Natural killer cell (primary cell): ENCODE results near the gene OAS1. TPM values are rescaled to one million over a fixed set of nuclear protein-coding genes. Genes with fewer than 3 reads are reported as not detected.

Experiments
- ATAC-seq, 3 donors: fragments of 150-1000 bp in 2 of 3; fragments of 200-7000 bp in 1 of 3; cut with Tn5 transposase; 1 replicate in 1 of 3; 2 replicates in 2 of 3; pipeline ENCODE4 v1.10.0; 2021; ENCODE audit warnings: mild to moderate bottlenecking in 2 of 3, moderate library complexity in 2 of 3
- DNase-seq, 2 donors: peaks; one replicate each; pipeline versions ENCODE4 v3.0.0 to v3.0.0-alpha.2; 2013 to 2021; ENCODE audit warnings: mixed read lengths in 1 of 2
- H3K27ac ChIP-seq: one replicate; pipeline ENCODE4 v1.5.1; 2013; ENCODE audit warnings: mild to moderate bottlenecking, low read length
- H3K27me3 ChIP-seq: one replicate; pipeline ENCODE4 v1.6.1; 2013; ENCODE audit warnings: low read length; ENCODE audit not compliant: control insufficient read depth, insufficient read depth
- H3K36me3 ChIP-seq: one replicate; pipeline ENCODE4 v1.6.1; 2013; ENCODE audit warnings: low read length; ENCODE audit not compliant: control insufficient read depth, insufficient read depth
- H3K4me1 ChIP-seq: one replicate; pipeline ENCODE4 v1.6.1; 2013; ENCODE audit warnings: low read length; ENCODE audit not compliant: control insufficient read depth, insufficient read depth
- H3K4me3 ChIP-seq: one replicate; pipeline ENCODE4 v1.5.1; 2013; ENCODE audit warnings: low read length
- H3K9me3 ChIP-seq: one replicate; pipeline ENCODE4 v1.6.1; 2013; ENCODE audit warnings: low read length; ENCODE audit not compliant: control insufficient read depth, insufficient read depth
- H3K27ac Mint-ChIP-seq, 2 donors: one replicate each; pipeline ENCODE4 v1.8.0; 2022; ENCODE audit warnings: mild to moderate bottlenecking in 2 of 2, mixed read lengths in 2 of 2, moderate library complexity in 1 of 2
- H3K27me3 Mint-ChIP-seq, 2 donors: one replicate each; pipeline ENCODE4 v1.8.0; 2022; ENCODE audit warnings: low read depth in 2 of 2, mixed read lengths in 2 of 2
- H3K36me3 Mint-ChIP-seq: one replicate; pipeline ENCODE4 v1.8.0; 2022; ENCODE audit warnings: mixed read lengths
- H3K4me1 Mint-ChIP-seq, 2 donors: one replicate each; pipeline ENCODE4 v1.8.0; 2022; ENCODE audit warnings: mixed read lengths in 2 of 2
- H3K4me3 Mint-ChIP-seq: one replicate; pipeline ENCODE4 v1.8.0; 2022; ENCODE audit warnings: mild to moderate bottlenecking, moderate library complexity, mixed read lengths
- H3K9me3 Mint-ChIP-seq, 2 donors: one replicate each; pipeline ENCODE4 v1.8.0; 2022; ENCODE audit warnings: mixed read lengths in 2 of 2
- WGBS: methylation state at CpG from one replicate; pipeline ENCODE4 v1.1.7; 2013; ENCODE audit warnings: missing lambda C conversion rate; ENCODE audit not compliant: insufficient coverage; 5-methylcytosine and 5-hydroxymethylcytosine counted together
- intact Hi-C: fragments of 100-400 bp; cut with micrococcal nuclease; formaldehyde crosslinking; loops from one replicate; pipeline ENCODE4 v1.14.2; 2022
- total RNA-seq, 4 donors: library from RNA; stranded (reverse); fragments of 120-200 nt in 1 of 4; gene quantifications; one replicate each; pipeline versions ENCODE4 v1.2.3 to v1.2.4, GENCODE V29; 2013 to 2022
- TF ChIP-seq, protein P1 (sequence below): fragments of 200-600 bp; IDR thresholded peaks from one replicate; pipeline ENCODE4 v1.8.0; 2022; ENCODE audit warnings: antibody characterized with exemption

OAS1 gene
- total RNA-seq, 3 donors from 2014 or later (not counting 1 experiment from before 2014, with no cell fraction given) = 12.4 to 21.1 (median 16.5) TPM

DNA sequence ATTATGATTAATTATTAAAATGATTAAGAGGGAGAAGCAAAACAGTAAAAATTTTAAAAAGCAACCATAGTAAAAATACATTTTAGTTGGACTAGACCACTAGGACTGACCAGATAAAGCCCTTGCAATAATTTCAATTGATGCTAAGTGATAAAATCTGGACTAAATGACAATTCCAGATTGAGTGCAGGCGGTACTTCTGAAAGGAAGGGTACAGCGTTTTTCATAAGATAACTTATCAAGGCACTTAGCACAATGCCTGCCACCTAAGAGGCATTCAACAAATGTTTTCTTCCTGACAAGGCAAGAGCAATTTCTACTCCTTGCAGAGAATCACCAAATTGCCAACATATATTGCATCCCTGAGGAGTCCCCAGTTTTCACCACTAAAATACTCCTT lies 37.7 kb upstream of the OAS1 start:
- Mint-ChIP-seq H3K4me1 (peaks cover 0 to 6% of the 10 kb centered on the region in 2 donors), H3K36me3 (no peaks in the 10 kb centered on the region), H3K27ac (no peak overlapping the region), H3K4me3 (no peak overlapping the region), H3K27me3 (peaks cover 26 to 47% of the 10 kb centered on the region in 2 donors), H3K9me3 (no peaks in the 10 kb centered on the region)
- Histone ChIP-seq H3K9me3 (no peaks in the 10 kb centered on the region), H3K36me3 (no peaks in the 10 kb centered on the region), H3K4me3 (no peak overlapping the region), H3K27me3 (peaks cover 2% of the 10 kb centered on the region), H3K27ac (no peak overlapping the region), H3K4me1 (peaks cover 4% of the 10 kb centered on the region)
- intact Hi-C loops = no loop called here
- TF ChIP-seq, protein P1, sequence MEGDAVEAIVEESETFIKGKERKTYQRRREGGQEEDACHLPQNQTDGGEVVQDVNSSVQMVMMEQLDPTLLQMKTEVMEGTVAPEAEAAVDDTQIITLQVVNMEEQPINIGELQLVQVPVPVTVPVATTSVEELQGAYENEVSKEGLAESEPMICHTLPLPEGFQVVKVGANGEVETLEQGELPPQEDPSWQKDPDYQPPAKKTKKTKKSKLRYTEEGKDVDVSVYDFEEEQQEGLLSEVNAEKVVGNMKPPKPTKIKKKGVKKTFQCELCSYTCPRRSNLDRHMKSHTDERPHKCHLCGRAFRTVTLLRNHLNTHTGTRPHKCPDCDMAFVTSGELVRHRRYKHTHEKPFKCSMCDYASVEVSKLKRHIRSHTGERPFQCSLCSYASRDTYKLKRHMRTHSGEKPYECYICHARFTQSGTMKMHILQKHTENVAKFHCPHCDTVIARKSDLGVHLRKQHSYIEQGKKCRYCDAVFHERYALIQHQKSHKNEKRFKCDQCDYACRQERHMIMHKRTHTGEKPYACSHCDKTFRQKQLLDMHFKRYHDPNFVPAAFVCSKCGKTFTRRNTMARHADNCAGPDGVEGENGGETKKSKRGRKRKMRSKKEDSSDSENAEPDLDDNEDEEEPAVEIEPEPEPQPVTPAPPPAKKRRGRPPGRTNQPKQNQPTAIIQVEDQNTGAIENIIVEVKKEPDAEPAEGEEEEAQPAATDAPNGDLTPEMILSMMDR = no peak
- ATAC-seq (no peak), DNase-seq (no peak)
- WGBS = 96% methylated on average over 2 of the region's 2 CpGs

DNA sequence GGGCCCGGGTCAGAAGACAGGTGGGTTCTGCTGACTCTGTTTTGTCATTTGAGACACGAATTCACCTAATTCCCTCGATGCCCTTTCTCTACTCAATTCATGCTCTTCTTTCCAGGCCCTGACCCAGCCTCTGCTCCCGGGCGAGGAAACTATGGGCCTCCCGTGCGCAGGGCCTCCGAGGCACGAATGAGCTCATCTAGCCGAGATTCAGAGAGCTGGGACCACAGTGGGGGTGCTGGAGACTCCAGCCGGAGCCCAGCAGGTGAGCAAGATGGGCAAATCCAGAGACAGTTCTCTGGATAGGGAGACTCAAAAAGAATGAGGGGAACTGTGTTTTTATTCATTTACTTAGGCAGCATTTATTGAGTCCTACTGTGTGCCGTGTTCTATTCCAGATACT lies 37.0 kb upstream of the OAS1 start:
- peaks cover 2% of the 10 kb centered on the region for H3K27me3 ChIP-seq
- H3K4me3 ChIP-seq = no peak overlapping the region
- peaks cover 27 to 50% of the 10 kb centered on the region in 2 donors for H3K27me3 Mint-ChIP-seq
- WGBS = 93% methylated on average over 12 of the region's 12 CpGs
- peaks cover 4% of the 10 kb centered on the region for H3K4me1 ChIP-seq
- no peaks in the 10 kb centered on the region for H3K9me3 ChIP-seq
- H3K36me3 ChIP-seq = no peaks in the 10 kb centered on the region
- no peaks in the 10 kb centered on the region for H3K9me3 Mint-ChIP-seq
- H3K36me3 Mint-ChIP-seq = no peaks in the 10 kb centered on the region
- no peak overlapping the region for H3K4me3 Mint-ChIP-seq
- H3K4me1 Mint-ChIP-seq = no peaks in the 10 kb centered on the region
- H3K27ac ChIP-seq = no peak overlapping the region
- ATAC-seq = no peak
- no peak overlapping the region for H3K27ac Mint-ChIP-seq
- TF ChIP-seq, protein P1 = no peak
- intact Hi-C loops = no loop called here
- DNase-seq = no peak

DNA sequence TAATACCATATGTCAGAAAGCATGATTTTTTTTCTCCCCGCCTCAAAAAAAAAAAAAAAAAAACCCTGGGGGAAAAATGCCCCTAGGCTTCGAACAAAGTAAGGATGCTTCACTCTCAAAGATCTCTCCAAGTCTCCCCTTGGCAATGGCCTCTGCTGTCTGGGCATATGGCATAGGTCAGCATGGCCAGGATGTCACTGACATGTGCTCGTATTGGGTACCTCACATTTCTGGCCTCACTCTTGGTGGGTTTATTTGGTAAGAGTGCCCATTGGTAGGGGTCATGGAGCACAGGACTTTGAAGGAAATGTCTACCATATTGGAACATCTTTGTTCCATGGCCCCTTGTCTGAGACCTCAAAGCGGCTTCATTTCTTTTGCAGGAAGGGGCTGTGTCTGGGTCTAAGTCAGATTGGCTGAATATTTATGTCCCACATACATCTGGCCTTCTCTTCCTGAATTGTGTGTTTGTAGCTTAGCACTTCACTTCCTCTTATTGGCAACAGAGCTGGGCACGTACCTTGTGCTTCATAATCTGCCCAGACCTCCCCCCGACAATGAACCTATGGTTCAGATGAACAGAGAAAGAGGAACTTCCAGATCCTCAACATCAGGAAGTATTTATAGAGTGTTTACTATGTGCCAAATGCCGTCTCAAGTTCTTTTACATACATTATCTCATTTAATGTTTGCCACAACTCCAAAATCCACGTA lies 36.3 kb upstream of the OAS1 start:
- no peak overlapping the region for H3K4me3 ChIP-seq
- H3K27me3 ChIP-seq = peaks cover 2% of the 10 kb centered on the region
- no peaks in the 10 kb centered on the region for H3K36me3 ChIP-seq
- no peak overlapping the region for H3K27ac ChIP-seq
- no peaks in the 10 kb centered on the region for H3K9me3 Mint-ChIP-seq
- no peaks in the 10 kb centered on the region for H3K4me1 Mint-ChIP-seq
- TF ChIP-seq, protein P1 = no peak
- DNase-seq = no peak
- H3K4me3 Mint-ChIP-seq = no peak overlapping the region
- H3K36me3 Mint-ChIP-seq = no peaks in the 10 kb centered on the region
- ATAC-seq = no peak
- no peaks in the 10 kb centered on the region for H3K9me3 ChIP-seq
- peaks cover 4% of the 10 kb centered on the region for H3K4me1 ChIP-seq
- no peak overlapping the region for H3K27ac Mint-ChIP-seq
- peaks cover 25 to 47% of the 10 kb centered on the region in 2 donors for H3K27me3 Mint-ChIP-seq
- intact Hi-C loops = no loop called here
- WGBS = 41% methylated on average over 7 of the region's 8 CpGs

DNA sequence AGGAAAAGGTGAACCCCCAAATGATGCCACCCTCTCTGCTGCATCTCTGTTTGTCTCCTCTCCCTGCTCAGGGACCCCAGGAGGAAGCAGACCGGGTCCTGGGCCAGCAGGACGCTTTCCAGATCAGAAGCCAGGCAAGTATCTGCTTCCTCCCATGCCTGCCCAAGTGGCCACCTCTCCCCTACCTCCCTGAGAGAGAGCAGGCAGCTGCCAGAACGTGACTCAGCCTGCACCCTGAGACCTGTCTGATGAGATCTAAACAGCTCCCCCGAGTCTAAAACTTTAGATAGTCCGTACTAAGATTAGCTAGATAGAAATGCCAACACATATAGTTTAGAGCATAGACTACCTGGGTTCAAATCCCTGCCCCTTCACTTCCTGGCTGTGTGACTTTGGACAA lies 31.2 kb upstream of the OAS1 start:
- intact Hi-C loops = no loop called here

More for the DNA sequence above, 31.2 kb upstream of the OAS1 start:
- no peak for DNase-seq
- Histone ChIP-seq H3K36me3 (no peaks in the 10 kb centered on the region), H3K27ac (no peak overlapping the region), H3K4me3 (no peak overlapping the region), H3K4me1 (no peaks in the 10 kb centered on the region), H3K9me3 (no peaks in the 10 kb centered on the region), H3K27me3 (peaks cover 10% of the 10 kb centered on the region)
- no peaks in the 10 kb centered on the region for H3K9me3 Mint-ChIP-seq
- peaks cover 30 to 67% of the 10 kb centered on the region in 2 donors for H3K27me3 Mint-ChIP-seq
- H3K36me3 Mint-ChIP-seq = no peaks in the 10 kb centered on the region
- no peaks in the 10 kb centered on the region for H3K4me1 Mint-ChIP-seq
- TF ChIP-seq, protein P1 = no peak
- H3K4me3 Mint-ChIP-seq = no peak overlapping the region
- H3K27ac Mint-ChIP-seq = no peak overlapping the region
- ATAC-seq = no peak
- 41% methylated on average over 5 of the region's 5 CpGs for WGBS
